Endodermal cell (in vitro differentiated cells): ENCODE data around the gene LRRC18. TPM values are rescaled to one million over a fixed set of nuclear protein-coding genes. Genes with fewer than 3 reads are reported as not detected.
A peak's percentile ranks its signal among the peaks of the same experiment; 100 is the strongest.

Experiments
- DNase-seq: peaks from one replicate; pipeline ENCODE4 v3.0.0-alpha.2; 2017
- H3K27ac ChIP-seq: 2 replicates; pipeline ENCODE4 v1.5.1; 2013; ENCODE audit warnings: mild to moderate bottlenecking, low read depth, low read length, moderate library complexity
- H3K27me3 ChIP-seq: 2 replicates; pipeline ENCODE4 v1.6.1; 2013; ENCODE audit warnings: mild to moderate bottlenecking, low read length, moderate library complexity; ENCODE audit not compliant: insufficient read depth, control insufficient read depth, poor library complexity, severe bottlenecking
- H3K36me3 ChIP-seq: 2 replicates; pipeline ENCODE4 v1.7.0; 2013; ENCODE audit warnings: mild to moderate bottlenecking, low read length, moderate library complexity; ENCODE audit not compliant: control insufficient read depth, insufficient read depth
- H3K4me1 ChIP-seq: one replicate; pipeline ENCODE4 v1.7.0; 2013; ENCODE audit warnings: low read length; ENCODE audit not compliant: control insufficient read depth, insufficient read depth
- H3K4me3 ChIP-seq: 2 replicates; pipeline ENCODE4 v1.5.1; 2013; ENCODE audit warnings: mild to moderate bottlenecking, low read length, moderate library complexity
- H3K9ac ChIP-seq: 2 replicates; pipeline ENCODE4 v1.6.1; 2013; ENCODE audit warnings: mild to moderate bottlenecking, low read length, moderate library complexity; ENCODE audit not compliant: poor library complexity, severe bottlenecking; ENCODE audit errors: extremely low read depth
- H3K9me3 ChIP-seq: 2 replicates; pipeline ENCODE4 v1.6.1; 2013; ENCODE audit warnings: mild to moderate bottlenecking, low read length, moderate library complexity; ENCODE audit not compliant: control insufficient read depth
- H3K27ac Mint-ChIP-seq: 2 replicates; pipeline ENCODE4 v1.8.0; 2020; ENCODE audit warnings: mixed read lengths
- H3K27me3 Mint-ChIP-seq: 2 replicates; pipeline ENCODE4 v1.8.0; 2021; ENCODE audit warnings: mild to moderate bottlenecking, mixed read lengths; ENCODE audit not compliant: insufficient read depth
- H3K36me3 Mint-ChIP-seq: 2 replicates; pipeline ENCODE4 v1.8.0; 2020; ENCODE audit warnings: low read depth, mixed read lengths
- H3K4me1 Mint-ChIP-seq: 2 replicates; pipeline ENCODE4 v1.8.0; 2020; ENCODE audit warnings: mixed read lengths
- H3K4me3 Mint-ChIP-seq: 2 replicates; pipeline ENCODE4 v1.8.0; 2020; ENCODE audit warnings: mild to moderate bottlenecking, moderate library complexity, mixed read lengths
- H3K9me3 Mint-ChIP-seq: 2 replicates; pipeline ENCODE4 v1.8.0; 2020; ENCODE audit warnings: mild to moderate bottlenecking, mixed read lengths
- WGBS, 2 experiments: methylation state at CpG; one replicate each; pipeline versions ENCODE4 v1.1.5 to v1.1.7; 2013; ENCODE audit warnings: missing lambda C conversion rate in 2 of 2, mixed read lengths in 1 of 2; ENCODE audit not compliant: insufficient coverage in 1 of 2, insufficient read length in 1 of 2; 5-methylcytosine and 5-hydroxymethylcytosine counted together
- total RNA-seq, 2 donors: library from RNA; stranded (reverse); fragmentation: NEBNext Ultra II Directional in 1 of 2; extraction: Animal tissue kit (Norgen Biotek cat#: 25700) in 1 of 2; gene quantifications; 2 replicates in 1 of 2; 3 replicates in 1 of 2; pipeline ENCODE4 v1.2.1, GENCODE V29; 2021
- TF ChIP-seq, protein P1 (sequence below): fragments of 200-600 bp; sonication (generic); conservative IDR thresholded peaks from 2 replicates; pipeline ENCODE4 v1.5.0; 2021; ENCODE audit warnings: antibody characterized with exemption, mild to moderate bottlenecking

Gene LRRC18
- total RNA-seq, 2 donors from 2014 or later = not detected

- Histone ChIP-seq H3K27me3 (no peaks in the 10 kb centered on the region), H3K9ac (no peak overlapping the region), H3K4me3 (no peak overlapping the region), H3K36me3 (no peaks in the 10 kb centered on the region), H3K27ac (no peak overlapping the region), H3K9me3 (no peaks in the 10 kb centered on the region), H3K4me1 (no peaks in the 10 kb centered on the region)
- peak; percentile 79 for DNase-seq
- Mint-ChIP-seq H3K36me3 (no peaks in the 10 kb centered on the region), H3K27ac (no peak overlapping the region), H3K27me3 (peaks cover under 1% of the 10 kb centered on the region), H3K4me3 (no peak overlapping the region), H3K4me1 (peaks cover 15% of the 10 kb centered on the region), H3K9me3 (no peaks in the 10 kb centered on the region)
- 69 to 80% methylated on average over 1 to 4 of the region's 4 CpGs for WGBS, 2 experiments
- TF ChIP-seq, protein P1, sequence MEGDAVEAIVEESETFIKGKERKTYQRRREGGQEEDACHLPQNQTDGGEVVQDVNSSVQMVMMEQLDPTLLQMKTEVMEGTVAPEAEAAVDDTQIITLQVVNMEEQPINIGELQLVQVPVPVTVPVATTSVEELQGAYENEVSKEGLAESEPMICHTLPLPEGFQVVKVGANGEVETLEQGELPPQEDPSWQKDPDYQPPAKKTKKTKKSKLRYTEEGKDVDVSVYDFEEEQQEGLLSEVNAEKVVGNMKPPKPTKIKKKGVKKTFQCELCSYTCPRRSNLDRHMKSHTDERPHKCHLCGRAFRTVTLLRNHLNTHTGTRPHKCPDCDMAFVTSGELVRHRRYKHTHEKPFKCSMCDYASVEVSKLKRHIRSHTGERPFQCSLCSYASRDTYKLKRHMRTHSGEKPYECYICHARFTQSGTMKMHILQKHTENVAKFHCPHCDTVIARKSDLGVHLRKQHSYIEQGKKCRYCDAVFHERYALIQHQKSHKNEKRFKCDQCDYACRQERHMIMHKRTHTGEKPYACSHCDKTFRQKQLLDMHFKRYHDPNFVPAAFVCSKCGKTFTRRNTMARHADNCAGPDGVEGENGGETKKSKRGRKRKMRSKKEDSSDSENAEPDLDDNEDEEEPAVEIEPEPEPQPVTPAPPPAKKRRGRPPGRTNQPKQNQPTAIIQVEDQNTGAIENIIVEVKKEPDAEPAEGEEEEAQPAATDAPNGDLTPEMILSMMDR = peak; percentile 48
These were observed 8.5 kb downstream of the LRRC18 start for GRCh38 chr10:48931188-48931587.

DNA sequence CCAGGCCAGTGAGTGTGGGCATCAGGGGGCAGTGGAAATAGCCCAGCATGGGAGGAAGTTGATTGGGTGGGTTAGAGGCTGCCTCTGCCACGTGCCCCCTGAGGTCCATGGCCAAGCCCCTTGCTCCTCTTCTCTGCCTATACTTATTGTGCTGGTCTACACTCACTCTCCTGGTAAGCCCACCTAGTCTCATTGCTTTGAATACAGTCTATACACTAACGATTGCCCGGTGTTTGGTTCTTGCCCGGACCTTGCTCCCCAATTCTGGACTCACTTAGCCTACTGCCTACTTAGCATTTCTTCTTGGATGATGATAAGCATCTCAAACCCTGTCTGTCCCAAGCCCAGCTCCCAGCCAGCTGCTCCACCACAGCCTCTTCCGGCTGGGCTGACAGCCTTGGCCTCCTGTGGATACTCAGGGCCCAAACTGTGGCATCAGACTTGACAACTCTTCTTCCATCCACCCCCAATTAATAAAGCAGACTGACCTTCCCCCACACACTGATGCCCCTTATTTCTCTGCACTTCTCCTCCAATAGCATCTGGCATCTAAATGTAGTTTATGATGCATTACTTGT, 10.1 kb downstream of the LRRC18 start:
- peaks cover 3% of the 10 kb centered on the region for H3K27me3 Mint-ChIP-seq
- H3K9me3 Mint-ChIP-seq = no peaks in the 10 kb centered on the region
- no peaks in the 10 kb centered on the region for H3K36me3 Mint-ChIP-seq
- peaks cover 8% of the 10 kb centered on the region for H3K4me1 Mint-ChIP-seq
- H3K9me3 ChIP-seq = no peaks in the 10 kb centered on the region
- no peak overlapping the region for H3K4me3 ChIP-seq
- H3K9ac ChIP-seq = no peak overlapping the region
- TF ChIP-seq, protein P1 = no peak
- no peak overlapping the region for H3K27ac Mint-ChIP-seq
- no peaks in the 10 kb centered on the region for H3K4me1 ChIP-seq
- no peak overlapping the region for H3K4me3 Mint-ChIP-seq
- H3K27me3 ChIP-seq = no peaks in the 10 kb centered on the region
- DNase-seq = no peak
- H3K27ac ChIP-seq = no peak overlapping the region
- no peaks in the 10 kb centered on the region for H3K36me3 ChIP-seq
- 61 to 66% methylated on average over 4 to 5 of the region's 5 CpGs for WGBS, 2 experiments

DNA sequence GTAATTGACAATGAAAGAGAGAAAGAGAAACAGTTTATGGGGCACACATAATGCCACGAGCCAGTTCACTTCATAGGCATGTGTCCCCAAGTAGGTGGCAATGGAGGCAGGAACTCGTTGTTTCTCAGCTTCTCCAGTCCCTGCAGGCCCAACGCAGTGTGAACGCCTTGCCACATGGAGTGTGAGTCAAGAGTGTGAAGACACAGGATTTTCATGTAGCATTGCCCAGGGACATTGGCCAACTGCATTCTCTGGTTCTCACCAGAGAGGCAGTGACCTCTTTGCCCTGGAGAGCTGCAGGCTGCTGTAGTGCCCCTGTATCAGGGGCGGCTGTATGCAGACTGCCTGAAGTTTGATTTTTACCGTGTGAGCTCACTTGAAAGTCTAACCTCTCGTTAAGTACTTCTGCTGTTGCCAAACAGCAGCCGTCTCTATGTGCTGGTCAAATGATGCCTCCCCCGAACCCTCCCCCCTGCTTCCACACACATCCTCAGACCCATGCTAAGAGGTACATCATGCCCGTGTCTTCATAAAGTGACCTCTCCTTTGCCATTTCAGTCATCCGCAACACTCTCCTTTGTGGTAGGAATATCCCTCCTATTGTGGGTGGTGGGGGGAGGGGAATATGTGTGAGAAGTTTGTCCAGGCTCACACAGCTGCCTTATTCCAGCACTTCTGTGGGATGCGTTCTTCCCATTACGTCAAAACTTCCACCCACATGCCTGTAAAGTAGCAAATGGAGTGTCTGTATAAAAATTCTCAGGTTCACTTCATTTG, 12.7 kb downstream of the LRRC18 start:
- H3K27ac Mint-ChIP-seq = no peak overlapping the region
- WGBS, 2 experiments = 87 to 91% methylated on average over 6 to 13 of the region's 13 CpGs
- H3K27ac ChIP-seq = no peak overlapping the region
- H3K36me3 Mint-ChIP-seq = no peaks in the 10 kb centered on the region
- no peak overlapping the region for H3K9ac ChIP-seq
- peak; percentile 40 for DNase-seq
- H3K4me3 ChIP-seq = no peak overlapping the region
- H3K27me3 ChIP-seq = no peaks in the 10 kb centered on the region
- TF ChIP-seq, protein P1 = no peak
- no peak overlapping the region for H3K4me3 Mint-ChIP-seq
- peaks cover 5% of the 10 kb centered on the region for H3K27me3 Mint-ChIP-seq
- no peaks in the 10 kb centered on the region for H3K9me3 ChIP-seq
- H3K4me1 Mint-ChIP-seq = peaks cover 8% of the 10 kb centered on the region
- no peaks in the 10 kb centered on the region for H3K4me1 ChIP-seq
- no peaks in the 10 kb centered on the region for H3K9me3 Mint-ChIP-seq
- H3K36me3 ChIP-seq = no peaks in the 10 kb centered on the region
